ENCODE measurements around the gene SMG1.

The SMG1 gene

DNA sequence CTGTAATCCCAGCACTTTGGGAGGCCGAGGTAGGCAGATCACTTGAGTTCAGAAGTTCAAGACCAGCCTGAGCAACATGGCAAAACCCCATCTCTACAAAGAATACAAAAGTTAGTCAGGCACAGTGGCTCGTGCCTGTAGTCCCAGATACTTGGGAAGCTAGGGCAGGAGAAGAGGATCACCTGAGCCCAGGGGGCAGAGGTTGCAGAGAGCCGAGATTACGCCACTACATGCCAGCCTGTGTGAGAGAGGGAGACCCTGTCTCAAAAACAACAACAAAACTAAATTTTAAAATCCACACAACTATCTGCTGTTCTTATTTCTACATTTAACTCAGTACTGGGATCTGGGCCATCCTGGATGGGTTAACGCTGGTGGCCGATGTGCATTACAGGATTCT is 83.6 kb downstream of the SMG1 start:
- DNase-seq = no peak

DNA sequence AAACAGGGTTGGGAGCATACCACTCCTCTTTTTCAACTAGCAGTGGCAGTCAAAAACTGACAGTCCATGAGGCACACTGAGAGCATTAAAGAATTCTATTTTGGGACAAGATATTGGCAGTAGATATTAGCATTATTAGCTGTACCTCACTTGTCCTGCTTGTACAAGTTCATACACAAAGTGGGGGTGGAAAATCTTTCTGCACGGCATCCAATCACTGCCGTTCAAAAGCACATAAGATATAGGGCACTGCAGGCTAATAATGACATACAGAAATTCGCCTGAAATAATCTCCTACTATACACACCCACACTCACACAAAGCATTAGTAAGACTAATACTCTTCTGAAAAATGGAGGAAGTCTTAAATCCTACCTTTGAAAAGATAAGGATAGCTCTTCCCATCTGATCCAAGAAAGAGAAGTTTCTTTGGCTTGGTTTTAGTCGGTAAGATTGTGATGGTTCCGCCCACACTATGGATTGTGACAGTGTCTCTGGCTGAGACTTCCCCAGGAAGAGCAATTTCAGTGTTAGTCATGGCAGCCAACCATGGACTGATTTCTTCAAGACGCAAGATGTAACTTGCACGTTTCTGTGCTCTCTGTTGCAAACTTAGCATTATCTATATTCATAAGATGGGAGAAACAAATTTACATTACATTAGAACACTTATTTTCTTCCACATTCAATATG is 84.2 kb downstream of the SMG1 start:
- DNase-seq = no peak

DNA sequence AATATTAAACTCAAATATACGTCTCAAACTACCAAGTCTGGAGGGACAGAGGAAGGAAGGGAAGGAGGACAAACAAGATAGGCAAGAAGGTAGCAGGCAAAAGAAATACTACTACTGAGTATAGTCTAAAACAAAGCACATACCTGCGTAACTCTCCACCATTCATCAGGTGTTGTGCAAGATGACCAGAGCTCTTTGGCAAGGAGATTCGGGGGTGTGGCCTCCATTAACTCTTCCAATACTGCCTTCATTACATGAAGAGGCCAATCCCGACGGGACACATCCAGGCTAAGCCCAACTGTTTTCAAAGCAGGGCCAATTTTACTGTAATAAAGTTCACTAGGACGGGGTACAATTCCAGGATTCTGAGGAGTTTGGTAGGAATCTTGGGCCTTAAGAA is 86.7 kb downstream of the SMG1 start:
- no peak for DNase-seq

DNA sequence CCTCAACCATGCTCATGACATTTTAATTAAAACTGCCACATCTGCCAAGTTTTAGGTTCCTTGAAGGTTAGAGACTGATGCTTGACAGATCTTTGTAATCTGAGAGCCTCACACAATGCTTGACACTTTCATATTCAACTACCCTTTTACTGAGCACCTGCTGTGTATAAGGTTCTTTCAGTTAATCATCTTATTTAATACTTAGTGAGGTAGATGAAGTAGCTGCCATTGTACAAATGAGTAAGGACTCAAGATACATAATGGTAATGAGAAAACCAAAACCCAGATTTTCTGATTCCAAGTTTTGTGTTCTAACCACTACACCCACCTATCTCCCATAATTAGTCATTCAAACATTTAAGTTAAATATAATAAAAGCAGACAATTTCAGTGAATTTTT is 89.5 kb downstream of the SMG1 start:
- no peak for DNase-seq

DNA sequence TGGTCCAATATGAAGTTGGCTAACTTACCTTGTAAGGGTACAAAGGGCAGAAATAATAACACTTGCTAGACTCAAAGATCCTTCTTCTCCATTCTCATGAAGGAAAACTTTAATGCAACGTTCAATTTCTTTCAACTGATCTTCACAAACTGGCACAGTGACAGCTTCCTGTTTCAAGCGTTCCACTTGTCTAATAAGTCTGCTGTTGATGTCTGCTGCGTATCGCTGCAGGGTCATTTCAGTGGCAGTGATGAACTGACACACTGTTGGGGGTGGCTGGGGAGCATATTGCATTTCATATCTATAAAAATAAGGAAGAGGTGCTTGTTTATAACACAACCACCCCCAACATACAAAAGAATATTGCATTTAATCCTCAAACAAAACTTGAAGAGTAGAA is 91.3 kb downstream of the SMG1 start:
- no peak for DNase-seq

DNA sequence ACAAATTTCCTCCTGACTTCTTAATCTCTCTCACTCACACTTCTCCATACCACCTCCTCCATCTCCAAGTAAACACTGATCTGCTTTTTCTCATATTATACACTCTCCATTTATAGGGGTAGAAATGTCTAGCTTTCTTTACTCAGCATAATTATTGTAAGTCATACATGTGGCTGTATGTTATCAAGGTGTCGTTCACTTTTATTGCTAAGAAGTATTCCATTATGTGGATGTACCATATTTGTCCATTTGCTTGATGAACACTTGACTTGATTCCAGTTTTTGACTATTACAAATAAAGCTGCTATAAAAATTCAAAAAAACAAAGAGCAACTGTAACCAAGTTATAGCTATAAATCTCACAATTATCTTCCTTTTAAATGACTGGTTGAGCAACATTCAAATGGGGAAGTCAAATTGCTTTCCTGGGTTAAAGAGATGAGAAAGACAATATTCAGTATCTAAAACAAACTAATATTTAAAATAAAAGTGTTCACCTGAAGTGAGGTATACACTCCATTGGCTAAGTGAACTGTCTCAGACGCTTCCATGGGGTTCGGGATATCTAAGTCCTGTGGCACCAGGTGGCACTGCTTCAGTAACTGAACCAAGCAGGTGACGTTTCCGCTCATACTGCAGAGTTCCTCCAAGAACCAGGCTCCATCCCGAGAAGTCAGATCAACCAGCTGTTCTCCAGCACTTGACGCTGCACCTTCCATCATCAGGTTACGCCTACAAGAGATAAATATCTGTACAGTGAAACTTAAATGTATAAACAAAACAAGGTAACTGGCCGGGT is 92.3 kb downstream of the SMG1 start:
- DNase-seq = no peak

DNA sequence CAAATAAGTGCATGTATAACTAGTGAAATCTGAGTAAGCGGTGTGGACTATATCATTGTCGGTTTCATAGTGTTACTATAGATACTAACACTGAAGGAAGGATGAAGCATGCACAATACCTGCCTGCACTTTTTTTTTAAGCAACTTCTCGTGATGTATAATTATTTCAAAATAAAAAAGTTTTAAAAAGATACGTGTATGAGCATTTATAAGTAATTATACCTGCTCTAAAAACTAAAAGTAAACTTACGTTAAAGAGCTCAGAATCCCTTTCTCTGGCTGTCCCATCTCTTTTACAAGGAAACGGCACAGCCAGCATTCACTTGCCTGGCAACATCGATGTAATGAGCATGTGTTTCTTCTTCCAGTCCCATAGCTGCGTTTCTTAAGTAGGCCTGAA is 93.6 kb downstream of the SMG1 start:
- DNase-seq = no peak

DNA sequence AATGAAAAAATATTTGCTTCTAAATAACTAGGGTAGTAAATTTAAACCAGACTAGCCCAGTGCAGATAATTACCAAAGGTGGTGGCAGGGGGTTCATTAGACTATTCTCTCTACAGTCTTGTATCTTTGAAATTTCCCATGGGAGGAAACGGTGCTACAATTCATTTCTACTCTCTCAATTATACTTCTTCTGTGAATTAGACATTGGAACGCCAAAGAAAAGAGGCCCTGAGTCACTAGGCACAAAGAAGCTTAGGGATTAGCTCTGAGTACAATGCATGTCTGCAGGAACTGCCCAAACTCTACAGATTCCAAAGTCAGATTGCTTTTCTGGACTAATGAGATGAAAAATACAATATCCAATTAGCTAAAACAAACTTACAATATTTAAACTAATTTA is 94.2 kb downstream of the SMG1 start:
- no peak for DNase-seq

DNA sequence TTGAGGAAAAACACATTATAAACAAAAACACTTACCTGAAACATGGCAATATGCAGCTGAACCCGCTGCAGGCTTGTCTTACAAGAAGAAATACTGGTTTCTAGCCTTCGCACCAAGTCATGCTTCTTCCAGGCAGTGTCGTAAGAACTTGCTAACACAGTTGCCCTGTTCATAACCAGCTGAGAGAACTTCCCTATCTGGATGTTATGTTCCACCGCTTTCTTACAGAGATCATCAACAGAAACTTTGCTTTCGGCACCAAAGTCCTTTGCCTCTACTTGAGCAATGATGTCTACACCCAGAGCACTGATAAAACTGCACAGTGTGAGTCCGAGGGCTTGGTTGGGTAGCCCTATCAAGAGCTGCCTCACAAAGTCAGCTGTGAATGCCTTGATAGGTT is 97.0 kb downstream of the SMG1 start:
- no peak for DNase-seq

DNA sequence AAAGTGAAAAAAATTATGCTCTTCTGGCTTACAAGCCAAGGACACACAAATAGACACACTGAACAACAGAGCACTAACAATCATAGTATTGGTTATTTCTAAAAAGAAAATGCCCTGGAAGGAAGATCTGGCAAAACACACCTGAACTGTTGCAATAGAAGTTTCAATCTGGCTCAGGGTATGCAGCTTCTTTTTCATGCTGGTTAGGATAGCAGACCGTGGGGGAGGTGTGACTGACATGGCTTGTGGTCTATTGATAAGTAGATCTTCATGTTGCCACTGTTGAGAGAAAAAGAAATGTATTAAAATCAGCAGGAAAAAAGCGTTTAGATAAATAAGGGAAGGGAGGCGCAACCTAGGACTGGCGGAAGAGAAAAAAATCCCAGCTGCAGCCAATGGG is 98.3 kb downstream of the SMG1 start:
- DNase-seq = no peak

DNA sequence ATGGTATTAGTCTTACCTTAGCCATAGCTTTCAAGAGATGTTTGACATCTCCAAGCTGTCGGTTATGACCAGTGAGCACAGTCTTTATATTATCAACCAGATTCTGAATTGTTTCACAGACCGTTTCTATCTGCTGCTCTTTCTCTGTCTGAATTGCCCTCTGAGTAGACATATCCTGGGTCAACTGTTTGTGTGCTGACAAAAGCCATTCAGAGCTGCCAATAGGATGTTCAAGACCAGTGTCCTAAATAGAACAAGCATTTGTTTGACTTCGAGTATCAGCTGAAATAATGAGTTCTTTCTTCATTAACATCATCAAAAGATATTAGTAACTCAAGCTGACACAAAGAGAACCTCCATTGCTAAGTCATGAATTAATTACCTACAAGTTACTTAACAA is 109.9 kb downstream of the SMG1 start:
- no peak for DNase-seq

DNA sequence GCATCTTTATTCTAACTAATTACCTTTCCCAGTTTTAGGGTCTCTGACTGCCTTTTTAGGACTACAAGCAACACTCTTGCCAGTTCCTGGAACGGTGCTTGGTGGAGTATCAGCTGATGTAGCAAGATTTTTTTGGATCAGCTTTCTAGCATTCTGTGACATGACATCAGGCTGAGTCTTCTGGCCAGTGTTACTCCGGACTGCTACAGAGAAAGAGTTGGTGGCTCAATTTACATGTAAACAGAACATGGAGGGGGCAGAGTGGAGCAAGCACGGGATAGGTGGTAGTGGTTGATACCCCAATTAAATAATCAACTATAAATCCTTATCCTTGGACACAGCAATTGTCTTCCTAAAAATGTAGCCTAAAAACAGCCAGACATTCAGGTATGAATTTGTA is 114.3 kb downstream of the SMG1 start:
- no peak for DNase-seq

DNA sequence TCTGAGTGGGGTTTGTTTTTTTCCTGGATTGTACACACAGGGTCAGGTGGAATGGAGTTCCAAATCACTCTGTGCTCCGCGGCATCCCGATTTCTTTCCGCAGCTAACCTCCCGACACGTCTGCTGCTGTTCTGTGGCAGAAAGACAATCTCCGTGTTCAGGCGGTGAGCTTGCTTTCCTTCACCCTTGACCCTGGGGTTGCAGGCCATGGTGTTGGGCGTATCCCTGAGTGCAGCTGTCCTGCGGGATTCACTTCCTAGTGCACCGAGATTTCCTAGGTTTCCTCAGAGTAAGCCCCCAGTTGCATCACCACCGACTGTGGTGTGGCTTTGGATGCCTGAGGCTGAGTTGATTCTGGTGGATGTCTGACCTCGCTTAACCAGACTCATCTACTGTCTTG is 117.0 kb downstream of the SMG1 start:
- DNase-seq = no peak

DNA sequence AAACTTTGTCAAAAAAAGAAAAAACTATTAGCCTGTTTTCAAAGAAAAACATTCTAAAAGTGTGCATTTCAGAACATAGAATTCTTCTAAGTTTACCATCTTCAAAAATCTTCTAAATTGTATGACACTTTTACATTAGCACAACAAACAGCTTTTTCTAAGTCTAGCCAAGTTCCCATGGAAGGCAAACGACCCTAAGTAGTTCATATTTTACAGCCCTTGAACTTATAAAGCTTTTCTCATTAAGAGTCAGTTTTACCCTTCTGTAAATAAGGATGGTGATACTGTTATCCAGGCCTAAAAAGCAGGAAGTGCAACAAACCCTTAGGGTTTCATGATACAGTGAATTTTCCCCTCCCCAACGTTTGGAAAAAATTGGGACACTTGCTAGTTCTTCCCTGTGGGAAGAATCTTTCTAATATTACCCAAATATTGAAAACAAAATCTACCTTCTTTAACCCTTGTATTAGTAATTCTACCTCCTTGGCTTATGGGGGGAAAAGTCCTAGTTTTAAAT is 120.9 kb downstream of the SMG1 start:
- DNase-seq = no peak

DNA sequence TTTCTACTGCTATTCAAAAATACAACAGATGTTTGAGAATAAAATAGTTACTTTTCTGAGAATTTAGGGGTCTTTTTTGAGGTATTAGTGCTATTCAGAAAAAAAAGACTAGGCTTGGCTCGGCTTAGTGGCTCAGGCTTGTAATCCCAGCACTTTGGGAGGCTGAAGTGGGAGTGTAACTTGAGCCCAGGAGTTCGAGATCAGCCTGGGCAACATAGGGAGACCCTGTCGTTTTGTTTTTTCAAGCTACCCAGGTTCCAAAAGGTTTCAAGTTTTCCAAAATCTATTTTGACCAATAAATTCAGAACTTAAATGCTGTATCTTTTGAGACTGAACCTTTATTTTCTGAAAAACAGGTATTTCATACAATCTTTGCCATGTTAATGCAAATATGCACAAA is 121.7 kb downstream of the SMG1 start:
- DNase-seq = no peak

DNA sequence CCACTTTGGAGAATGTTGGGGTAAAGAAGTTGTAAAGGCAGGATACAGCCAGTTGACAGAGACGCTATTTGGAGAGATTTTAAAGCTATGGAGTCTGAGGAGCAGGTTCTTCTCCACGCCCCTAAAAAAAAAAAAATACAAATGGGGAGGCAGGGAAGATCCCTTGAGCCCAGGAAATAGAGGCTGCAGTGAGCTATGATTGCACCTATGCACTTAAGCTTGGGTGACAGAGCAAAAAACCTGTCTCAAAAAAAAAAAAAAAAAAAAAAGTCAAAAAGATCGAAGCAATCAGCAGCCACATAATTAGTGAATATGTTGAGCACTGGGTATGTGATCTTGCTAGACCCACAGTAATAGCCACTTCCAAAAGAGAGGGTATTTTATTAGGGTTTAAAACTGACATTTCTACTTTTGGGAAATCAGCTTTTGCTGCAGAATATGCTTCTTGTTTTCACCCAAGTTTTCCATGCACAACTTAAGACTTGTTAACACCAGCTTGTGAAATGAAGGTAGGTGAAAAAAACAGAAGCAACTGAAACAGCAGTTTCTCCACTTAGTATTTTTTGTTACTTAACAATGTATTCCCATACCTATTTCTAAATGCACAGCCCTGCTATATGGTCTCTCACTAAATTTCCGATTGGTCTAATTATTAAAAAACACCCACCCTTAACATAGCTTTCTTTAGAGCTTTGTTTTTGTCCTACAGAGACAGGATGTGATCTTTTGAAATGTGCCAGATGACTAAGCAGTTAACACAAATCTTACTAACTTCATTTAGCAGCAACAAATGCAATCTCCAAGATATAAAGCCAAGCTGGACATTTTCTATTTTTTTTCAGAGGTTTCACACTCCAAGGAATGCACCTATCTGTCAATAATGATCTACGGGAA is 122.4 kb downstream of the SMG1 start:
- DNase-seq = no peak

DNA sequence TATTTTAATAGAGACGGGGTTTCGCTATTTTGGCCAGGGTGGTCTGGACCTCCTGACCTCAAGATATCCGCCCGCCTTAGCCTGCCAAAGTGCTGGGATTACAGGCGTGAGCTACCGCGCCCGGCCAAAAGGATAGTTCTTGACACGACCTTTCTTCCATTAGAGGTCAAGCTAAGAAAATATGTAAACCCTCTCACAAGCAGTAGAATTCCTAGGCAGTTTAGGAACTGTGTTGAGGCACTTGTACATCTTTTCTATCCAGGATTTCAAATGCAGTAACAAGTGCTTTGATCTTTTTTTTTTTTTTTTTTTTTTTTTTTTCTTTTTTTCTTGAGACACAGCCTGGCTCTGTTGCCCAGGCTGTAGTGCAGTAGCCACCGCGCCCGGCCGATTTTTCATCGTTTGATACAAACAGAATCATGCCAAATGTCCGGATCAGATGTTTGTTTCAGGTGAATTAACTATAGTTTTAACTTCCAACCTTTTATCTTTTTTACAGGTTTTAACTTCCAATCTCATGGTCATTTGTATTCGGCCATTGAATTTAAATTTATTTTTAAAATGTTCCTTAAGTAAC is 123.4 kb downstream of the SMG1 start:
- no peak for DNase-seq

DNA sequence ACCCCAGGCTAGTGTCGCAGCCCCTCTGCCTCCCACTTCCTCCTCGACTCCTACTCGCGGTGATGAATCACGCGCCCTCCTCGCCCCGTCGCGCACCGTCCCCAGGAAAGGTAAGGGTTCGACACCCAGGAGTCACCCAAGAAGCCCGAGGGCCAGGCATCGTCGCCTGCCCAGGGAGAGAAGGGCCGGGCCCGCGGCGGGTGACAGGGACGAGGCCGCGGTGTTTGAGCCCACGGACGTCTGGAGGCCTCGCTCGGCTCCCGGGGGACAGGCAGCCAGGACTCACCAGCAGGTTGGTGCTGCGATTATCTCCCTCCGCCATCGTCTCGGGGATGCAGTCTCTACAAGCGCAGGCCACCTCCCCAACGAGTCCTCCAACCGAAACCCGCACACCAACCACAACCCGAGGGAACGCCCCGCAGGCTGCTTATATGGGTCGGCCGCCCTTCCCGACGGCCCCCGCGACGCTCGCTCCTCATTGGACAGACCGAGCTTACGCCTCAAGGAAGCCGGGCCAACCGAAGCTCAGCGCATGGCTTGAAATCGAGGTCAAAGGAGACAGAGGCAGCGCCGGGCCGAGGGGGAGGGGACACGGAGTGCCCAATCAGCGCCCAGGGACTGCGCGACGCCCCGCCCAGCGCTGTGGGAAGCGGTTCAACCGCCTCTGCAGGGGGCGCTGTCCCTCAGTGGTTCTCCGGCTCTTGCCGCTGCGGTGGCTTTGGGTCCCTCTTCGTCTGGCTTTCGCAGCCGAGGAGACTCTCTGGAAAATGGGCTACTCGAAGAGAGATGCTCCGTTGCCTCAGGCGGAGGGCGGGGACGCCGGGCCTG is 124.8 kb downstream of the SMG1 start, which contains the start of gene ARL6IP1:
Gene ARL6IP1 (minus strand): TSS at position 405 of the 828 bp plus-strand sequence. CDS start 83 bp downstream, at position 322.
- DNase-seq = peak; percentile 75

DNA sequence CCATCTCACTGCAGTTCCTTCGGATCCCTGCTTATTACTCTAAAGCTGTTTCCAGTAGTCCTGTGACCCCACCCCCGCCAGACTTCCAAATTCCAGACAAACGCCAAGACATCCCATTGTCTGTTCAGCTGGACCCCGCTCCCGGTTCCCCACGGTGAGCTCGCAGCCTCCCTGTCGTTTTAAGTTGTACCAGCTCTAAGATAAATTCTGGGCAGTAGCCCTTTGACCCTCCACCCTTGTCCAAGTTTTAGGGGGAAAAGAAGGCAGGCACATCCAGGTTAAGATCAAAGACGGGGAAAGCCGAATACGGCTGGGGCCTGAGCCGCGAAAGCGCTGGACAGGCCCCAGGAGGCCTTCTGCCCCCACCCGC is 125.4 kb downstream of the SMG1 start:
- no peak for DNase-seq

DNA sequence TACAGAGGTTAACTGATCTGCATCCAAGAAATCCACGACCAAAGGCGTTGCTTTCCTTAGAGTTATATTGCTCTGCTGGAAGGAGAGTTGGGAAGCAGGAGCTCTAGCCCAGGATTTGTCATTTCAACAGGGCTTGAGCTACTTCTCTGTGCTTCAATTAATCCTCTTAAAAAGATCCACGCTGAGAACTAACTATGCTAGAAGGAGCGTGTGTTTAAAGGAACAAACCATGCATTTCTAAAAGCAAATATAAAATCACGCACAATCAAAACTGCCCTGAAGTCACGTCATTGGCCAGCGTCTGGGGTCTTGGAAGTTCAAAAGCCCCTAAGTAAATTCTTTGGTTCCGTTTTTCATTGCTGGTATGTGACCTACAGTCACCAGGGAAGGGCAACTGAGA is 125.9 kb downstream of the SMG1 start:
- DNase-seq = no peak

DNA sequence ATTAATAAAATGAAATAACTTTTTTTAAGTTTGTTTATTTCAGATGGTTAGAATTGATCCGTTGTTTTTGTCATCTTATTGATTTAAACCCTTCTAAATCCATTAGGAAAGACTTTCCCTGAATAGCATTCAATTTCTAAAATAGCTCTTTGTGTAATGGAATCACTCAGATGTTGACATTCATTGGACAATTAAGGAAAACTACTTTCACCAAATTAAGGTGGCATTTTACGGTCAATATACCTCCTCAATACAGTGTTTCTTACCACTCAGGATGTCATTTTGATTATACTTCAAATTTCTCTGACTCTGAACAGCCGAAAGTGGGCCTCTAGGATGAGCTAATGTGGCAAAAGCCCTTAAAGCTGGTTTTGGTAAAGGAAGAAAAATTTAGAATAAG is 126.7 kb downstream of the SMG1 start:
- no peak for DNase-seq

DNA sequence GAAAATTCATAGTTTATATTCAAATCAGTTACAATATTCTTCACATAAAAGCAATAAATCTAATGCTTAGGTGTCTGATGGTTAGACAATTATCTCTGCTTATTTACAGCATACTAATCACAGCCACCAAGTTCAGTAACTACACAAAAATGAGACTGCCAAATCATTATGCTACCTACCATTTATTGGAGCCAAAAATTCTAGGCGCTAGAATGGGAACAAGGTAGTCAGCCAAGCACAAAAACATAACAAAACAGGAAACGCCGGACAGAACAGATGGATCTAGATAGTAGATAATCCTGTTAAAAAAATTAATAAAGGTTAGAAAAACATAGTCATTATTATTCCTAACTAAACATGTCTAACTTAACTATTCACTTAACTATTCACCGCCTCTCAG is 128.5 kb downstream of the SMG1 start:
- DNase-seq = no peak

All from NCI-H187 treated with DMSO at 0.1 percent for 48 hours (cell line).